Cerebellar nuclear complex (tissue), 1 donor: ENCODE data around the gene AHRR.

Source experiments
- DNase-seq, 2 experiments: peaks; one replicate each; lab custom pipeline; 2025; lab: John Stamatoyannopoulos, UW

The AHRR gene

DNA sequence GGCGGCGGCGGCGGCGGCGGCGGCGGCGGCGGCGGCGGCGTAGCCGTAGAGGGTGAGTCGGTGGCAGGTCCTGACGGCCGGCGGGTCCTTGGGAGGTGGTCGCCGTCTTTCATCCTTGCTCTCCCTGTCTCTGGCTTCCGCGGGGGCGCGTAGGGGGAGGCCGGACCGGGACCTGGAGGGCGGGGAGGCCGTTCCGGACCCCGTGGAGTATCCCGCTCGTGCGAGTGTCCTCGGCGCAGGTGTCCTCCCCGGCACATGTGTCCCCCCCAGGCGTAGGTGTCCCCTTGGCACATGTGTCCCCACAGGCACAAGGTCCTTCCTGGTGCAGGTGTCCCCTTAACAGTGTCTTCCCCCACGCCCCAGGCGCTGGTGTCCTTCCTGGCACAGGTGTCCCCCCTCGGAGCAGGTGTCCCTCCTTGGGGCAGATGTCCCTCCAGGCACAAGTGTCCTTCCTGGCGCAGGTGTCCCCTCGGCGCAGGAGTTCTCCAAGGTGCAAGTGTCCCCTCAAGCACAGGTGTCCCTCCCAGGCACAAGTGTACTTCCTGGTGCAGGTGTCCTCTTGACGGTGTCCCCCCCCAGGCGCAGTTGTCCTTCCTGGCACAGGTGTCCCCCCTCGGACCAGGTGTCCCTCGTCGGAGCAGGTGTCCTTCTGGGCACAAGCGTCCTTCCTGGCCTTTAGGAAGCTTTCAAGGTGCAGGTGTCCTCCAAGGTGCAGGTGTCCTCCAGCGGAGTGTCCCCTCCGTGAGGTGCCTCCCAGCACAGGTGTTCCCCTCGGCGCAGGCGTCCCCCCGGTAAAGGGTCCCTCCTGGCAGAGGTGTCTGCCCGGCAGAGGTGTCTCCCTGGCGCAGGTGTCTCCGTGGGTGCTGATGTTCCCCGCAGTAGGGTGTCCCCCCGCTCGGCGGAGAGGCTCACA is 122.0 kb downstream of the AHRR start:
- no peak for DNase-seq

DNA sequence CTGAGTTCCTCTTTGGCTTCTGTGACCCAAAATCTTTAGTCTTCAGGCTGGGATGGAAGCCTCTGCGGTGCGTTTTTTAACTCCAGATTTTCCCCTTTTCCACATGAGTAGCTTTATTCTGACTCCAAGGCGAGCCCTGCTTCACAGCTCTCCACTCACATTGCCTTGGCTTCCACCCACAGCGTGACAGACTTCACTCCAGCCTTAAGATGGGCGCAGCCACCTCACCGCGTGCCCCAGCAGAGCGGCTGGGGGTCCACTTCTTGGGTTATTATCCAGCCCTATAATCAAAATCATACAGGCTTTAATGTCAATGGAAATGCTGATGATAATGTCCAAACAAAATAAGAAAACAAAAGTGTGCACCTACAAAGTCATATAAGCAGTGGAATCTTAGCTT is 122.7 kb downstream of the AHRR start:
- no peak for DNase-seq

DNA sequence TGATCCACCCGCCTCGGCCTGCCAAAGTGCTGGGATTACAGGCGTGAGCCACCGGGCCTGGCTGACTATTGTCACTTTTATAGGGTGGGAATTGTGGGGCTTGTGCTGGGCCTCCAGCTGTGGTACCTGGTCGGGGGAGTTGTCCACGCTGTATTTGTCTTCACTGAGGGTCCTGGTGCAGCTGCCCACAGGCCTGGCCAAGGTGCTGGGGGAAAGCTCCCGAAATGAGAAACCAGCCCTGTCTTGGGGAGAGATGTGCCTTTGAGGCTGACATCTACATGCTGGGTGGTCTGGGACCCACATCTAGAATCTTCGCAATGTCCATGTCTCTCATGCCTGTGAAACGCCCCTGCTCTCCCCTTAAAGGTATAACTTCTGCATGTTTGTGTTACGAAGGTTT is 124.1 kb downstream of the AHRR start:
- DNase-seq: no peak

DNA sequence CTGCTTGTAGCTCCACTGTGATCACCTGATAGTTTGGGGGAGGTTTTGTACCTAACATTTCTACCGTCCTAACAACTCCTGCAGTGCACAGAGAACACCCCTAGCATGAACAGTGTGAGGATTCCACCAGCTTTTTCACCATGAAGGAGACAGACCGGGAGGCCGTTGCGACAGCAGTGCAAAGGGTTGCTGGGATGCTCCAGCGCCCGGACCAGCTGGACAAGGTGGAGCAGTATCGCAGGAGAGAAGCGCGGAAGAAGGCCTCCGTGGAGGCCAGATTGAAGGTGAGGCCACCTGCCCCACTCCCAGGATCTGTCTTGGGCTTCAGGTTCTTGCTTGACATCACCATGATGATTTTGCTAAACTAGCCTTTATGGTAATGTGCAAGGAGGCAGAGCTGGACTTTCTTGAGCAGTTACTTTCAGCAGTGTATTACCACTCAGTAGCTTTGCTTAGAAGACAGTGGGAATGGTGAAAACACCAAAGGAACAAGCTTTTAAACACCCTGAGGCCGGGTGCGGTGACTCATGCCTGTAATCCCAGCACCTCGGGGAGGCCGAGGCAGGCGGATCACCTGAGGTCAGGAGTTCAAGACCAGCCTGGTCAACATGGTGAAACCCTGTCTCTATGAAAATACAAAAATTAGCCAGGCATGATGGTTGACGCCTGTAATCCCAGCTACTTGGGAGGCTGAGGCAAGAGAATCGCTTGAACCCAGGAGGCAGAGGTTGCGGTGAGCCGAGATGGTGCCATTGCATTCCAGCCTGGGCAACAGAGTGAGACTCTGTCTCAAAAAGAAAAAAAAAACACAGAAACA is 124.8 kb downstream of the AHRR start:
- no peak for DNase-seq

DNA sequence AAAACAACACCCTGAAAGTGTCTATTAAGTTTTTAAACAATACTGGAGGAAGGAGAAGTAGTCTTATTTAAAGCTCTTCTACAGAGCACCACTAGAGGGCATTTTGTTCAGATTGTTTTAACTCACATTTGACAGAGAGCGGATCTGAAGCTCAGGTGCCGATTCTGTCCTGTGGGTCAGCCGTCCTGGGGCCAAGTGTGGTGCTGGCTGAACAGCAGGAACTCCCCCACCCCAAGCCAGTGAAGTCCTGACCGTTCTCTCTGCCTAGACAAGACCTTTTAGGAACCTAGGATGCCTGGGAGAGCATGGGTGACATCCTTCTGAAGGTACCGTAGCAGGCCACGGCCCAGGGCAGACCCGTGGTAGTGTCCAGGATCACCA is 125.4 kb downstream of the AHRR start:
- no peak for DNase-seq

DNA sequence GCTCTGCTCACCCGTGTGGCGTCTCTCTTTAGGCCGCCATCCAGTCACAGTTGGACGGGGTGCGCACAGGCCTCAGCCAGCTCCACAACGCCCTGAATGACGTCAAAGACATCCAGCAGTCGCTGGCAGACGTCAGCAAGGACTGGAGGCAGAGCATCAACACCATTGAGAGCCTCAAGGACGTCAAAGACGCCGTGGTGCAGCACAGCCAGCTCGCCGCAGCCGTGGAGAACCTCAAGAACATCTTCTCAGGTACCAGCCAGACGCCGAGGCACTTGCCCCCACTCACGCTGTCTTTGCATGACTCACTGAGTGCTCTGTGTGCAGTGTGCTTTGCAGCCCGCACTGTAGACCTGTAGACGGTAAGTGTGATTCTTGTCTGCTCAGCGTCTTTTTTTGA is 126.0 kb downstream of the AHRR start:
- DNase-seq: no peak

DNA sequence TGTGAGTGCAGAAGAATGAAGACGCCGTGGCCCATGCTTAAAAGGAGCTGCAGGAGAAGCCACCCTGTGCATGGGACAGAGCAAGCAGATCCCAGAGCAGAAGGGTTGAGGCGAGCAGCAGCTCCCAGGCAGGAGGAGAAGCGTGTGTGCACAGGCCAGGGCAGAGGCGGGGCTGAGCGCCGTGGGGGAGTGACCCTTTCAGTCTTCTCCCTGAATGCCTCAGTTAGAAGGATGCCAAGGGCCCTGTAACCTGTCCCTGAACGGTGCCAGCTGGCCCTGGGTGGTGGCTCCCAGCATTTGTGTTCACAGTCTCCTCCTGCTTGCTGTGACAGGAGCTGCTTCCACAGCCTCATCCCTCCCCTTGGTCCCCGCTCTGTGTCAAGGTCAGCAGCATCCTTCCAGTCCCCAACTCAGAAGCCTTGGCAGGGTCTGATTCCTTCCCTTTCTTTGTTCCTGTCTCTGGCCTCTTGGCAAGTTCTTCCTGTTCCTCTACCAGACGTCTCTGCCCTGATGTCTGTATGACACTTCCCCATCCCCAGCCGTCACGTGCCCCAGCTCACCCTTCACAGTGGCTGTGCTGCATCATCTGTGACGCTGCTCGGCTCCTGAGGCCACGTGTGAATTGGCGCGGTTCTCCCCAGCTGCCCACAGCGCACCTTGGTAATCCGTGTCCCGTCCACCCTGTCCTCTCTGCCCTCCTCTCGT is 126.7 kb downstream of the AHRR start:
- DNase-seq: no peak

DNA sequence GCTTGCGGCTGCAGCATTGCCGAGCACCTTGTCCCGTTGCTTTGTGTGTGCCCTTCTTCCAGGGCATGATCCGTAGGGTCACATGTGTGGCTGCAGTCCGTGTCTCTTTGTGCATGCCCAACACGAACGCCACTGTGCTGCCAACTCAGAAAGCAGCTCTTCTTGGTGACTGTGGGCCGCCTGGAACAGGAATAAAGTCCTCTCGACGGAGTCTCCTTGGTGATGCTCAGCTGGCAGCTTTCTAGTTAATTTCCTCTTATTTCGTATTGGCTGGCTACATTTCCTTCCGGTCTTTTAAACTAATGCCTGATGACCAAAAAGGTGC is 127.2 kb downstream of the AHRR start:
- DNase-seq: no peak

DNA sequence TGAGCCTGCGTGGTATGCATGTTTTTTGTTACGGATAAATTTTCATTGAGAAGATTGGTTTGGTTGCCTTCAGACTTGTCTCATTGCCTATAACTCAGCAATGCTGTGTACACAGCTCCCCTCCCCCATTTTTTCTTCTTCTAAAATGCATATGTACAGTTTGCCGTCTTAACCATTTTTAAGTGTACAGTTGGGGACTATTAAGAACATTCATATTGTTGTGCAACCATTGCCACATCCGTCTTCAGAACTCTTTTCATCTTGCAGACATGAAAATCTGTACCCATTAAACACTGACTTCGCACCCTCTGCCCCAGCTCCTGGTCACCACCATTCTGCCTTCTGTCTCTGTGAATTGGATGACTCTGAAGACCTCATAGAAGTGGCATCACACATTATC is 127.6 kb downstream of the AHRR start:
- DNase-seq: no peak

DNA sequence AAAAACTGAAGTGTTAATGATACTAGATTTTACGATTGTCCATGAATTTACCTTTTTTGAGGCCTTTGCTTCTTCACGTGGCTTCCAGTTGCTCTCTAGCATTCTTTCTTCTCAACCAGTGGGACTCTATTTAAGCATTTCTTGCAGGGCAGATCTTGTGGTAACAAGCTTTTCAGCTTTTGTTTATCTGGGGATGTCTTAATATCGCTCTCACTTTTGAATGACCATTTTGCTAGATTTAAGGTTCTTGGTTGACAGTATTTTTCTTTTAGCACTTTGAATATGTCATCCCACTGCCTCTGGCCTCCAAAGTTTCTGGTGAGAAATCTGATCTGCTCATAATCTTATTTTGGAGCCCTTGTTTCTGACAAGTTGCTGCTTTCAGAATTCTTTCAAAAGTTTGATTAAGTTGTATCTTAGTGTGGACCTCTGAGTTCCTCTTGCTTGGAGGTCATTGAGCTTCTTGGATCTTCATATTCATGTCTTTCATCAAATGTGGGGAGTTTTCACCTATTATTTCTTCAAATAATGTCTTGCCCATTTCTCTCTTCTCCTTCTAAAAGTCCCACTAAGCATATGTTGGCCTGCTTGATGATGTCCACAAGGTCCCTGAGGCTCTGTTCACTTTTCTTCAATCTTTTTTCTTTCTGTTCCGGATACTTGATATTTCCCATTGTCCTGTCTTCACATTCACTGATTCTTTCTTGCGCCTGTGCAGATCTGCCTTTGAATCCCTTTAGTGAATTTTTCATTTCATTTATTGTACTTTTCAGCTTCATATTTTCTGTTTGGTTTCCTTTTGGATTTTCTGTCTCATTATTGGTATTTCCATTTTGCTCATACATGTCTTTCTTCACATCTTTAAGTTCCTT is 130.3 kb downstream of the AHRR start:
- DNase-seq: no peak

DNA sequence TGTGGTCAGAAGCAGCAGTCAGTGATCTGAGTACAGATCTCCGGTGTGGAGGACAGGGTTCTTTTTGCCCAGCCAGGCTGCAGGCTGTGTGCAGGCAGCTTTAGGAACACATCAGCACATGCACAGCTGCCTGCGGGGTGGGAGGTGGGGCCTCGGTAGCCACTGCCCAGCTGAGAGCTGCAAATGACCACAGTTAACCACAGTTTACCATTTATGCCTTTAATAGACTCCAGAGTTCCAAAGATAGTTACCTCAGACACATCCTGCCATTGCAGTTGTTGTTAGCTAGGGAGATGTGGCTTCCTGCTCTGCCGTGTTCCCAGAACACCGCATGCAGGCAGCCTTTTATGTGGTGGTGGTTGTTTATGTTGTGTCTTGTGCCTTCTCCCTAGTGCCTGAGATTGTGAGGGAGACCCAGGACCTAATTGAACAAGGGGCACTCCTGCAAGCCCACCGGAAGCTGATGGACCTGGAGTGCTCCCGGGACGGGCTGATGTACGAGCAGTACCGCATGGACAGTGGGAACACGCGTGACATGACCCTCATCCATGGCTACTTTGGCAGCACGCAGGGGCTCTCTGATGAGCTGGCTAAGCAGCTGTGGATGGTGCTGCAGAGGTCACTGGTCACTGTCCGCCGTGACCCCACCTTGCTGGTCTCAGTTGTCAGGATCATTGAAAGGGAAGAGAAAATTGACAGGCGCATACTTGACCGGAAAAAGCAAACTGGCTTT is 131.6 kb downstream of the AHRR start:
- no peak for DNase-seq

DNA sequence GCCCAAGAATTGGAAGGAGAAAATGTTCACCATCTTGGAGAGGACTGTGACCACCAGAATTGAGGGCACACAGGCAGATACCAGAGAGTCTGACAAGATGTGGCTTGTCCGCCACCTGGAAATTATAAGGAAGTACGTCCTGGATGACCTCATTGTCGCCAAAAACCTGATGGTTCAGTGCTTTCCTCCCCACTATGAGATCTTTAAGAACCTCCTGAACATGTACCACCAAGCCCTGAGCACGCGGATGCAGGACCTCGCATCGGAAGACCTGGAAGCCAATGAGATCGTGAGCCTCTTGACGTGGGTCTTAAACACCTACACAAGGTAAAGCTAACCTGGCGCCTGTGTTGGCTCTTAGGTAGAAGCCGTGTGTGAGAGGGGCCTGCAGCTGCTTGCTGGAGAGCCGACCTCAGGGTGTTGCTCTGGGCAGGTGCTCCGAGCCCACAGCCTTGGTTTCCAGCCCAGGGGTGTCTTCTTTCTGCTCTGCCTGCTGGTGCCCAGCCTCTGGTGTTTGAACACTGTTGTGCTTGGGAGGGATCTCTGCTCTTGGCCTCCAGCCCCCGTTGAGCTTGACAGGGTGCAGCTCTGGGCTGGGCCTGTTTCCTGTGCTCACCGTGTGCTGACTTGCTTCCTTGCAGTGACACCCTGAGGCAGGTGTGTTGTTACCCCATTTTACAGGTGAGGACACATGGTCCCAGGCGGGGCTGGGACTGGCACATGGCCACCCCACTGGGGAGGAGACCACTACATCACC is 132.4 kb downstream of the AHRR start:
- DNase-seq: no peak

DNA sequence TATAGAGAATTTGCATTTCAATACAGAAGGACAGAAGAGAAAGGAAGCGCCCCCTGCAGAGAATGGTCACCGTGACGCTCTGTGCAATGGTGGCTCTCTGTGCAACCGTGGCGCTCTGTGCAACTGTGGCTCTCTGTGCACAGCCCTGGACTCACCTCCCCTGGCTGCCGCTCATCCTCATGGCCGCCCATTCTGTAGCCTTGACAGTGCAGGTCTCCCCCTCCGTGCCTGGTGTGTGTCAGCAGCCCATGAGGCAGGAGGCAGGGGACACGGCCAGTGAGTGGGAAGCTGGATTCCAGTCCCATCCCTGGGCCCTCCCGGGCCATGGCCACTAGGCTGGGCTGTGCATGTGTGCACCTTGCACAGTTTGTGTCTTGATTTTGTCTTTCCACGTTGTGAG is 133.4 kb downstream of the AHRR start:
- DNase-seq: no peak

DNA sequence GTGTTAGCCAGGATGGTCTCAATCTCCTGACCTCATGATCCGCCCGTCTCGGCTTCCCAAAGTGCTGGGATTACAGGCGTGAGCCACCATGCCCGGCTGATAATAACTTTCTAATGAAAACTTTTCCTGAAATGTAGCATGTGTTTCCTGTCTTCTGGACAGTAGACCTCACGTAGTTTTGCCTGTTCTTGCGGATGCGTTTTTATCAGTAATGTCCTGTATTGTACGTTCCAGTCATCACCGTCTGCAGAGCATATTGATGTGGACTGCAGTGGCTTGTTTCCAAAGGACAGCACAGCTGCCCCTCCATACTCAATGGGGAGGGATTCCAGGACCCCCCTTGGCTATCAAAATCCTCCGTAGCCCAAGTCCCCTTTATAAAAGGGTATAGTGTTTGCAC is 134.3 kb downstream of the AHRR start:
- no peak for DNase-seq

DNA sequence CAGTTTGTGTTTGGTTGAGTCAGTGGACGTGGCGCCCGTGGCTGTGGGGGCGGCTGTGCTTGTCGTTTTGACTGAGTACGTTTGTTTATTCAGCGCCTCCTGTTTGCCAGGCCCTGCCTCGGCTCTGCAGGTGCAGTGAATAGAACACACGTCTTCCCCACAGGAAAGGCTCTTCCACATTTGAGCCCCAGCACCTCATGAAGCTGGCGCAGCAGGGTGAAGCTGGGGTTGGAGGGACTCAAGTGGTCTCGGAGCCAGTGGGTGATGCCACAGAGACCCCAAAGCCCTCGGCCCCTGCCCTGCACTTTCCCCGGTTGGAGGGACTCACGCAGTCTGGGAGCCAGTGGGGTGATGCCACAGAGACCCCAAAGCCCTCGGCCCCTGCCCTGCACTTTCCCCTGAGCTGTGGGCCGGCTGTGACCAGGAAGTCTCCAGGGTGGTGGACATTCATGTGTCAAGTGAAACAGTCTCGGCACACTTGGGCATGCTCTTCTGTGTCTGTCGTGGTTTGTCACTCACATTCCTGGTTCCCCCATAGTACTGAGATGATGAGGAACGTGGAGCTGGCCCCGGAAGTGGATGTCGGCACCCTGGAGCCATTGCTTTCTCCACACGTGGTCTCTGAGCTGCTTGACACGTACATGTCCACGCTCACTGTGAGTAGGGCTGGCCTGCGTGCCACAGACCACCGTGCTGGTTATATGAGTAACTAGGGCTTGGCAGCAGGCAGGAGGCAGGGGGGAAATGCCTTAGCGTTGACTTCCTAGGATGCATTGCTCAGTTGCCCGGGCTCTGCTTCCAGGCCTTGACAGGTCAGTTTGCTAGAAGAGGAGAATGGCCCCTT is 135.1 kb downstream of the AHRR start:
- no peak for DNase-seq

DNA sequence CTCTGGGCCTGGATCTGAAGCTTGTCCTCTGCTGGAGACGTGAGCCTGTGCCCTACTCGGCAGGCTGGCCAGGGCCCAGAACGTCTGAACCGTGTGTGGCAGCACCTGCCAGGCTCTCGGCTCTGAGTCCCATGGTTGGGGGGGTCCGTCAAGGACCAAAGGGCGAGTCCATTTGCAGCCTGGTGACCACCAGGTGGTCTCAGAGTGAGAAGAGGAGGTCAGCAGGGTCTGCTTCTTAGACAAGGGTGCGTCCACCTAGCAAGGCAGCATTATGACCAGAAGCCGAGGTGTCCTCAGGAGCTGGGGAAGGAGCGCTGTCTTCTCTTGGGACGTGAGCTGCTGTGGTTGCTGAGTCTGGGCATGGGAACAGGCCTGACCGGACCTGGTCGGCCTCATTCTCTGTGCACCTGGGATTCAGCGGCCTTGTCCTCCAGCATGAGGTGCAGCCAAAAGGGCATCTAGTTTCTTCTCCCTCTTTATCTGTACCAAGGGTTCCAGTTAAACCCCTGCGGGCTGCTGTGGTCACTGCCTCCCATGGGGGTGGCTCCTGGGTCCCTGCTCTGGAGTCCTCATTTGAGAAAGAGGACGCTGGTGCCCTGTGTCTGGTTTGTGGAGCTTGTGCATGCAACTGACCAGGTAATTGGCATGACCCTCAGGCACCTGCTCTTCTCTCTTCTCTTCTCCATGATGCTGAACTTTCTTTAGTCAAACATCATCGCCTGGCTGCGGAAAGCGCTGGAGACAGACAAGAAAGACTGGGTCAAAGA is 135.9 kb downstream of the AHRR start:
- no peak for DNase-seq

DNA sequence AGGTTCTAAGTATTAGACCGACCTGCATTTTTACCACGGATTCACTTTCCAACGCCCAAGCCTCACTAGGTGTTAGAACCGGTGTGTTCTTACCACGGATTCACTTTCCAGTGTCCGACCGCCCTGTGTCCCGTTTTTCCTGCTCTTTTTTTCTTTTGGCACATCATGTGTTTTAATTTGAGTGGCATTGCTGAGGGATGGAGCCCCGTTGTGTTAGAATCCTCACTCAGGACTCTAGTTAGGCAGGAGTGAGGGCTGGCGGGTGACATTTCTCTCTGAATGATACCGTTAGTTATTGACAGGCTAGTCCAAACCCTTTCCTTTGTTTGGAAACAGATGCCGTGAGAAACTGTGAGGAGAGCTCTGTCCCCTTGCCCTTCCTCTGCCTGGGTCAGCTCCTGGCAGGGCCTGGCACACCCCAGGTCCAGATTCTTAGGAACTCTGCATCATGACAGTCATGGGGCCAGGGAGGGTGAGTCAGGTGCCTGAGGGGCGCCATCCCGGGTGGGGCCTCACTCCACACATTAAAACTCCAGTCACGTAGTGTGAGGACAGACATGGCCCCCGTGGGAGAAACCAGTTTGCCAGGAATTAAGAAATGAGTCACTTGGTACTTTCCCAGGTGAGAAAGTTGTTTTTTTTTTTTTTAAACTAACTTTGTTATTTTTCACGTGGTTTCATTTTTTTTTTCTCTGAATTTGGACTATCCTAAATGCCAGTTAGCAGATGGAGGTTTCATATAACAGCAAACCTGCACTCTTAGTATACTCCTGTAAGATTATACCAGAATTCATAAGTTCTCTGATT is 137.2 kb downstream of the AHRR start:
- no peak for DNase-seq
